Melanocyte of skin (primary cell): ENCODE data around the gene NOC2L. TPM values are rescaled to one million over a fixed set of nuclear protein-coding genes. Genes with fewer than 3 reads are reported as not detected.

ENCODE experiments used
- small RNA-seq, 2 donors: library from RNA; depleted of rRNA; stranded (forward); fragments of <200 nt; gene quantifications; one replicate each; pipeline ENCODE3, GENCODE V24; 2012
- total RNA-seq, 2 donors: library from RNA; depleted of rRNA; stranded (reverse); fragments of >200 nt; gene quantifications; 2 replicates each; pipeline ENCODE4 v1.2.3, GENCODE V29; 2012

The NOC2L gene
- 100 to 1,000 TPM in 1 of 2 donors, 10 to 100 TPM in 1; 71.9 to 120 TPM for total RNA-seq

GRCh38 chr1:958823-959730 is at the start of gene NOC2L:
TSS of gene NOC2L (minus strand) at chr1:959256. CDS start at chr1:959240, 16 bp downstream.

GRCh38 chr1:999725-1000356 is 40.8 kb upstream of the NOC2L start, which contains the start of gene HES4:
TSS of gene HES4 (minus strand) at chr1:1000097. CDS start at chr1:999973, 124 bp downstream.

GRCh38 chr1:981955-982558 is 23.0 kb upstream of the NOC2L start, which contains the start of gene PERM1:
TSS of gene PERM1 (minus strand) at chr1:982093. CDS start at chr1:981029, 1,064 bp downstream.

GRCh38 chr1:966135-966703 is 7.2 kb upstream of the NOC2L start, which contains the start of gene PLEKHN1:
TSS of gene PLEKHN1 (plus strand) at chr1:966482. CDS start at chr1:966532, 50 bp downstream.

GRCh38 chr1:960363-961131 is 1.5 kb upstream of the NOC2L start, which contains the start of gene KLHL17:
TSS of gene KLHL17 (plus strand) at chr1:960584. CDS start at chr1:960694, 110 bp downstream.

GRCh38 chr1:923131-923990 is 35.7 kb downstream of the NOC2L start, which contains the start of gene SAMD11:
TSS of gene SAMD11 (plus strand) at chr1:923923. CDS start at chr1:924432, 509 bp downstream.

Small RNA genes lying within 50 kb of the gene (small RNA-seq; reads per million reads assigned to genes)
- gene AL645608.3 (0 reads per million in 2 donors), gene AL645608.4 (0 reads per million in 2 donors)

Other genes with a start within 250 kb of the NOC2L start
- gene SAMD11, start 35.3 kb downstream of the NOC2L start, total RNA-seq = under 1 TPM in 1 of 2 donors, not detected in 1; under 0.01 TPM
- 1 to 10 TPM; 5.7 to 8.3 TPM for gene KLHL17, start 1.3 kb upstream of the NOC2L start, total RNA-seq
- gene PLEKHN1, start 7.2 kb upstream of the NOC2L start, total RNA-seq = under 1 TPM in 1 of 2 donors, not detected in 1; 0.67 TPM
- not detected for gene PERM1, start 22.8 kb upstream of the NOC2L start, total RNA-seq
- 10 to 100 TPM; 32.0 to 57.1 TPM for gene HES4, start 40.8 kb upstream of the NOC2L start, total RNA-seq
- 1,000 to 10,000 TPM; 2,813 to 2,877 TPM for gene ISG15, start 54.2 kb upstream of the NOC2L start, total RNA-seq
- 100 to 1,000 TPM in 1 of 2 donors, 10 to 100 TPM in 1; 80.3 to 113 TPM for gene AGRN, start 60.9 kb upstream of the NOC2L start, total RNA-seq
- gene RNF223, start 115.0 kb upstream of the NOC2L start, total RNA-seq = not detected
- gene C1orf159, start 156.8 kb upstream of the NOC2L start, total RNA-seq = 10 to 100 TPM in 1 of 2 donors, 1 to 10 TPM in 1; 8.6 to 12.0 TPM
- not detected for gene TTLL10, start 214.6 kb upstream of the NOC2L start, total RNA-seq
- under 1 TPM in 1 of 2 donors, not detected in 1; 0.34 TPM for gene TNFRSF18, start 247.3 kb upstream of the NOC2L start, total RNA-seq